Measurements from ENCODE around the gene ZNRF3.

ZNRF3 gene

GRCh38 chr22:29049655-29050263, 166.4 kb downstream of the ZNRF3 start:
- no peak for DNase-seq (ENCODE audit: low read depth)
- TF ChIP-seq, protein P1, sequence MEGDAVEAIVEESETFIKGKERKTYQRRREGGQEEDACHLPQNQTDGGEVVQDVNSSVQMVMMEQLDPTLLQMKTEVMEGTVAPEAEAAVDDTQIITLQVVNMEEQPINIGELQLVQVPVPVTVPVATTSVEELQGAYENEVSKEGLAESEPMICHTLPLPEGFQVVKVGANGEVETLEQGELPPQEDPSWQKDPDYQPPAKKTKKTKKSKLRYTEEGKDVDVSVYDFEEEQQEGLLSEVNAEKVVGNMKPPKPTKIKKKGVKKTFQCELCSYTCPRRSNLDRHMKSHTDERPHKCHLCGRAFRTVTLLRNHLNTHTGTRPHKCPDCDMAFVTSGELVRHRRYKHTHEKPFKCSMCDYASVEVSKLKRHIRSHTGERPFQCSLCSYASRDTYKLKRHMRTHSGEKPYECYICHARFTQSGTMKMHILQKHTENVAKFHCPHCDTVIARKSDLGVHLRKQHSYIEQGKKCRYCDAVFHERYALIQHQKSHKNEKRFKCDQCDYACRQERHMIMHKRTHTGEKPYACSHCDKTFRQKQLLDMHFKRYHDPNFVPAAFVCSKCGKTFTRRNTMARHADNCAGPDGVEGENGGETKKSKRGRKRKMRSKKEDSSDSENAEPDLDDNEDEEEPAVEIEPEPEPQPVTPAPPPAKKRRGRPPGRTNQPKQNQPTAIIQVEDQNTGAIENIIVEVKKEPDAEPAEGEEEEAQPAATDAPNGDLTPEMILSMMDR (conservative IDR thresholded peaks at IDR 0.05; ENCODE audit: low read length): no peak
- H3K4me3 ChIP-seq (ENCODE audit: low read length): no peak overlapping the region

DNA sequence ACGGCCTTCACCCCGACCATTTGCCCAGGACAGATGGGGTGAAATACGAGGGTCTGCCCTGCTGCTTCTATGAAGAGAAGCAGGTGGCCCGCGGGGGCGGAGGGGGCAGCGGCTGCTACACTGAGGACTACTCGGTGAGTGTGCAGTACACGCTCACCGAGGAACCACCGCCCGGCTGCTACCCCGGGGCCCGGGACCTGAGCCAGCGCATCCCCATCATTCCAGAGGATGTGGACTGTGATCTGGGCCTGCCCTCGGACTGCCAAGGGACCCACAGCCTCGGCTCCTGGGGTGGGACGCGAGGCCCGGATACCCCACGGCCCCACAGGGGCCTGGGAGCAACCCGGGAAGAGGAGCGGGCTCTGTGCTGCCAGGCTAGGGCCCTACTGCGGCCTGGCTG, 167.1 kb downstream of the ZNRF3 start:
- no peak for DNase-seq (ENCODE audit: low read depth)
- no peak overlapping the region for H3K4me3 ChIP-seq (ENCODE audit: low read length)
- TF ChIP-seq, protein P1 (conservative IDR thresholded peaks at IDR 0.05; ENCODE audit: low read length): no peak

- H3K4me3 ChIP-seq (ENCODE audit: low read length): no peak overlapping the region
- DNase-seq (ENCODE audit: low read depth): no peak
- TF ChIP-seq, protein P1 (conservative IDR thresholded peaks at IDR 0.05; ENCODE audit: low read length): no peak
These were observed 169.8 kb downstream of the ZNRF3 start for GRCh38 chr22:29053048-29053702.

GRCh38 chr22:29054251-29054767, 170.9 kb downstream of the ZNRF3 start:
- TF ChIP-seq, protein P1 (conservative IDR thresholded peaks at IDR 0.05; ENCODE audit: low read length): no peak
- DNase-seq (ENCODE audit: low read depth): no peak
- no peak overlapping the region for H3K4me3 ChIP-seq (ENCODE audit: low read length)

GRCh38 chr22:29055192-29055830, 171.9 kb downstream of the ZNRF3 start:
- DNase-seq (ENCODE audit: low read depth): no peak
- H3K4me3 ChIP-seq (ENCODE audit: low read length): no peak overlapping the region
- TF ChIP-seq, protein P1 (conservative IDR thresholded peaks at IDR 0.05; ENCODE audit: low read length): no peak

GRCh38 chr22:29056472-29056871, 173.1 kb downstream of the ZNRF3 start:
- TF ChIP-seq, protein P1 (conservative IDR thresholded peaks at IDR 0.05; ENCODE audit: low read length): no peak

More at GRCh38 chr22:29056472-29056871, 173.1 kb downstream of the ZNRF3 start:
- DNase-seq (ENCODE audit: low read depth): no peak
- no peak overlapping the region for H3K4me3 ChIP-seq (ENCODE audit: low read length)

All from AG10803 (cell line).